NCI-H748 (cell line): ENCODE results near the gene PRR36.

Experiments used
- DNase-seq: peaks from one replicate; lab custom pipeline; 2025; ENCODE audit not compliant: unreplicated experiment; lab: John Stamatoyannopoulos, UW

The PRR36 gene

GRCh38 chr19:7872306-7873204 lies 1.6 kb downstream of the PRR36 start:
- no peak for DNase-seq

GRCh38 chr19:7871437-7872305 lies 2.5 kb downstream of the PRR36 start:
- peak; percentile 86 for DNase-seq

GRCh38 chr19:7870571-7871436 lies 3.4 kb downstream of the PRR36 start:
- peak; percentile 54 for DNase-seq

- no peak for DNase-seq
Observed at GRCh38 chr19:7869910-7870511, 4.2 kb downstream of the PRR36 start.

GRCh38 chr19:7869453-7869909 lies 4.7 kb downstream of the PRR36 start:
- DNase-seq = no peak

GRCh38 chr19:7868671-7869452 lies 5.3 kb downstream of the PRR36 start:
- DNase-seq = no peak

GRCh38 chr19:7868326-7868670 lies 5.9 kb downstream of the PRR36 start:
- DNase-seq = no peak

- no peak for DNase-seq
Observed at GRCh38 chr19:7867092-7867844, 6.9 kb downstream of the PRR36 start.

GRCh38 chr19:7866399-7867091 lies 7.6 kb downstream of the PRR36 start:
- DNase-seq = no peak

GRCh38 chr19:7865262-7865911 lies 8.8 kb downstream of the PRR36 start:
- no peak for DNase-seq

GRCh38 chr19:7864690-7865074 lies 9.5 kb downstream of the PRR36 start:
- peak; percentile 22 for DNase-seq

GRCh38 chr19:7863971-7864689 lies 10.1 kb downstream of the PRR36 start:
- no peak for DNase-seq

- DNase-seq = no peak
Observed at GRCh38 chr19:7863157-7863970, 10.8 kb downstream of the PRR36 start.

GRCh38 chr19:7862413-7862951 lies 11.7 kb downstream of the PRR36 start:
- no peak for DNase-seq

- DNase-seq = no peak
Observed at GRCh38 chr19:7861619-7862412, 12.4 kb downstream of the PRR36 start.
